Esophagus muscularis mucosa (tissue), 4 donors: ENCODE results near the gene TMEM14C. TPM values are rescaled to one million over a fixed set of nuclear protein-coding genes. Genes with fewer than 3 reads are reported as not detected.
"Not testable (repeated sequence)": the region's sequence is repeated elsewhere in the genome, so short reads cannot be mapped to it uniquely, and the experiment has no call there.

Experiments
- DNase-seq: peaks from one replicate; pipeline ENCODE4 v3.0.0-alpha.2; 2017; ENCODE audit errors: extremely low spot score
- H3K27ac ChIP-seq, 4 donors: fragments of 200-600 bp; sonication (generic); replicated peaks in 1 of 4; 1 replicate in 3 of 4; 2 replicates in 1 of 4; pipeline ENCODE4 v1.5.1; 2016 to 2019; ENCODE audit warnings: mild to moderate bottlenecking in 1 of 4
- H3K27me3 ChIP-seq, 4 donors: fragments of 200-600 bp; sonication (generic); one replicate each; pipeline versions ENCODE4 v1.5.1 to v1.6.0; 2016 to 2019
- H3K36me3 ChIP-seq, 4 donors: fragments of 200-600 bp; sonication (generic); one replicate each; pipeline ENCODE4 v1.5.1; 2016 to 2019
- H3K4me1 ChIP-seq, 4 donors: fragments of 200-600 bp; sonication (generic); one replicate each; pipeline ENCODE4 v1.5.1; 2016 to 2019
- H3K4me3 ChIP-seq, 4 donors: fragments of 200-600 bp; sonication (generic); 1 replicate in 2 of 4; 2 replicates in 2 of 4; pipeline ENCODE4 v1.5.1; 2016 to 2019; ENCODE audit warnings: mild to moderate bottlenecking in 4 of 4, moderate library complexity in 1 of 4
- H3K9me3 ChIP-seq, 4 donors: fragments of 200-600 bp; sonication (generic); 1 replicate in 3 of 4; 2 replicates in 1 of 4; pipeline ENCODE4 v1.5.1; 2016 to 2019
- EP300 ChIP-seq: sonication (generic); formaldehyde crosslinking; IDR thresholded peaks from one replicate; pipeline ENCODE4 v1.6.1; 2017; ENCODE audit warnings: antibody characterized with exemption
- POLR2A ChIP-seq: fragments of 450-650 bp; IDR thresholded peaks from one replicate; pipeline ENCODE4 v1.6.1; 2017; ENCODE audit warnings: antibody characterized with exemption, moderate library complexity, mild to moderate bottlenecking, low read depth
- POLR2AphosphoS5 ChIP-seq, 2 donors: sonication (generic); formaldehyde crosslinking; IDR thresholded peaks; one replicate each; pipeline ENCODE4 v1.6.1; 2017; ENCODE audit warnings: antibody characterized with exemption in 2 of 2
- WGBS: methylation state at CpG from one replicate; pipeline ENCODE4 v1.1.5; 2018; 5-methylcytosine and 5-hydroxymethylcytosine counted together
- intact Hi-C: fragments of 100-400 bp; cut with DNase I; formaldehyde crosslinking; loops from one replicate; pipeline ENCODE4 v1.15.1; 2023
- total RNA-seq, 4 donors: library from RNA; depleted of rRNA; stranded (reverse); fragments of >200 nt; gene quantifications; one replicate each; pipeline versions ENCODE4 v1.1.0 to v1.2.1, GENCODE V29; 2016
- TF ChIP-seq, protein P1 (sequence below), 3 experiments: fragments of 200-600 bp in 2 of 3; fragments of 450-650 bp in 1 of 3; sonication (generic) in 2 of 3; IDR thresholded peaks; one replicate each; pipeline ENCODE4 v1.5.1; 2017 to 2019; ENCODE audit warnings: antibody characterized with exemption in 3 of 3, mild to moderate bottlenecking in 2 of 3, moderate library complexity in 1 of 3

TMEM14C gene
- total RNA-seq, 4 donors from 2014 or later, result 91.1 to 147 (median 140) TPM

DNA sequence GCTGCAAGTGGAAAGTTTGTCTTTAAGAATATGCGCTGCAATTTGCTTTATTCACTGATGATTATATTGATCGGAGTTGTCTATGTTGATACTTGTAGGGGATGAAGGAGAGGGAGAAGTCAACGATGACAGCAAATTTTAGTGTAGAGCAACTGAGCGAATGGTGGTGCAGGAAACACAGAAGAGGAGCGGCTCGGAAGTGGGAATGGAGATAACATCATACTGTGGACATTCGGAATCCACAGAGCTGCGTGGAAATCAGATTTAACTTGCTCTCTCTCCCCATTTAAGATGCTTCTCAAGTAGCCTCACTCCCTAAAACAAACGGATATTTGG is 24.0 kb downstream of the TMEM14C start:
- no peaks in the 10 kb centered on the region for H3K9me3 ChIP-seq
- intact Hi-C loops, result loop anchor here (2.0 kb wide), 1 partner anchor 24 kb away; the partner anchor contains the start of gene TMEM14C
- peak overlapping the region; percentile 69 to 86 (median 70) for H3K4me3 ChIP-seq
- H3K36me3 ChIP-seq, result peaks cover 0 to 40% (median 24%) of the 10 kb centered on the region in 4 donors
- no peaks in the 10 kb centered on the region for H3K27me3 ChIP-seq
- WGBS, result 38% methylated on average over 9 of the region's 9 CpGs
- TF ChIP-seq, protein P1, sequence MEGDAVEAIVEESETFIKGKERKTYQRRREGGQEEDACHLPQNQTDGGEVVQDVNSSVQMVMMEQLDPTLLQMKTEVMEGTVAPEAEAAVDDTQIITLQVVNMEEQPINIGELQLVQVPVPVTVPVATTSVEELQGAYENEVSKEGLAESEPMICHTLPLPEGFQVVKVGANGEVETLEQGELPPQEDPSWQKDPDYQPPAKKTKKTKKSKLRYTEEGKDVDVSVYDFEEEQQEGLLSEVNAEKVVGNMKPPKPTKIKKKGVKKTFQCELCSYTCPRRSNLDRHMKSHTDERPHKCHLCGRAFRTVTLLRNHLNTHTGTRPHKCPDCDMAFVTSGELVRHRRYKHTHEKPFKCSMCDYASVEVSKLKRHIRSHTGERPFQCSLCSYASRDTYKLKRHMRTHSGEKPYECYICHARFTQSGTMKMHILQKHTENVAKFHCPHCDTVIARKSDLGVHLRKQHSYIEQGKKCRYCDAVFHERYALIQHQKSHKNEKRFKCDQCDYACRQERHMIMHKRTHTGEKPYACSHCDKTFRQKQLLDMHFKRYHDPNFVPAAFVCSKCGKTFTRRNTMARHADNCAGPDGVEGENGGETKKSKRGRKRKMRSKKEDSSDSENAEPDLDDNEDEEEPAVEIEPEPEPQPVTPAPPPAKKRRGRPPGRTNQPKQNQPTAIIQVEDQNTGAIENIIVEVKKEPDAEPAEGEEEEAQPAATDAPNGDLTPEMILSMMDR (IDR thresholded peaks at IDR 0.05), result no peak
- TF ChIP-seq POLR2AphosphoS5 (IDR thresholded peaks at IDR 0.05), result no peak
- TF ChIP-seq EP300, result no peak
- TF ChIP-seq POLR2A, result no peak
- peak overlapping the region; percentile 81 to 88 (median 83) for H3K27ac ChIP-seq
- peaks cover 29 to 41% (median 34%) of the 10 kb centered on the region in 4 donors for H3K4me1 ChIP-seq
- no peak for DNase-seq

DNA sequence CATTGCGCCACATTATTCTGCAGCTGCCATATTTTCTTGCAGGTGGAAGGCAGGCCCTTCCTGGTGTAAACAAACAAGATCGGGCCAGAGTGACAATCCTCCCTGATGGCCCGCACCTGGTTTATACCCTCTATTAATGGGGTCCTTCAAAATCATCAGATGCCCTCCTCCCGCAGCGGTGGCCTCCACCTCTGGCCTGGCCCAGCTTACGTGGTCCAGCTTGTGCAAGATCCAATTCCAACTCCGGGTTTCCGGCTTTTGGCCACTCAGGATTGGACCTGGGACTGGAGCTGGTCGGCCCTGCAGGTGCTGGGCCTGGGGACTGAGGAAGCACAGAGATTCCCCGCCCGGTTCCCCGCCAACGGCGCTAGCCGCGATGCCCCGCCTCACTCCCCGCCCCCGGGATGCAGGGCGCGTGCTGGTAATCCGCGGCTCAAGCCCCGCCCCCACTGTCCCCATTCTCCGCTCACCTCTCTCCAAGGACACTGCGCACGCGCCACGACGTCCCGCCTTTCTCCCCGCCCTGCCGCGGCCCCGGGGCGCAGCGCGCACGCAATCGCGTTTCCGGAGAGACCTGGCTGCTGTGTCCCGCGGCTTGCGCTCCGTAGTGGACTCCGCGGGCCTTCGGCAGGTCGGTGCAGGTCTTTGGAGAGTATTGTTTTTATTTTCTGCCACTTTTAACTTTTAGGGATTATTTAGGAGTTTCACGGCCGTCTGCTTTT is 24.5 kb downstream of the TMEM14C start, which contains the start of gene TMEM14B:
TMEM14B (plus strand) TSS at position 555 of the 722 bp plus-strand sequence. CDS start 1,441 bp downstream, outside the sequence.
- 1% methylated on average over 28 of the region's 52 CpGs for WGBS
- TF ChIP-seq EP300 (no peak), POLR2A (peak; percentile 52), POLR2AphosphoS5 (IDR thresholded peaks at IDR 0.05) (peak; percentile 96 to 98)
- TF ChIP-seq, protein P1 (IDR thresholded peaks at IDR 0.05), result no peak
- intact Hi-C loops, result loop anchor here (2.0 kb wide), 1 partner anchor 25 kb away; the partner anchor contains the start of gene TMEM14C
- Histone ChIP-seq H3K36me3 (peaks cover under 1 to 40% (median 25%) of the 10 kb centered on the region in 4 donors), H3K4me3 (peak within 1 kb of the TSS; percentile 69 to 86 (median 70)), H3K9me3 (no peaks in the 10 kb centered on the region), H3K27ac (peak within 1 kb of the TSS; percentile 81 to 88 (median 83)), H3K4me1 (peaks cover 29 to 41% (median 34%) of the 10 kb centered on the region in 4 donors), H3K27me3 (no peaks in the 10 kb centered on the region)
- DNase-seq, result peak; percentile 100

DNA sequence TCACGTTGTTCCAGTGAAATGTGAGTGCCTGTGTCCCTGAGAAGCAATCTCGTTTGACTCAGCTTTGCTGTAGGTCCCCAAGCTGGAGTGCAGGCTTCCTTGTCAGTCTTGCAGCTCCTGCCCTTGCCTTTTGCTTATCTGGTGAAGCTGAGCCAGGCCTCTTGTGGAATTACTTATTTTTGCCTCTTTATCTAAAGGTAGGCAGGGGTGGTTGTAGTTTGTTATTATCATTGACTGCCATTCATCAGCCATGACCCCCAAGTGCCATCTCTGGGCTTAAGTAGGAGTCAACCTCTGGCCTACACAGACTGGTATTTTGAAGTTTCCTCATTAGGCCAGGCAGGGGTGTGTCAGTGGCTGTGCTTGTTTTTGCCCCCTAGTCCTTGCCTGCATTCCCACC is 26.9 kb downstream of the TMEM14C start:
- Histone ChIP-seq H3K4me3 (no peak overlapping the region), H3K9me3 (no peaks in the 10 kb centered on the region), H3K4me1 (peaks cover 29 to 41% (median 34%) of the 10 kb centered on the region in 4 donors), H3K27me3 (no peaks in the 10 kb centered on the region), H3K36me3 (peaks cover 10 to 52% (median 46%) of the 10 kb centered on the region in 4 donors), H3K27ac (no peak overlapping the region)
- intact Hi-C loops, result loop anchor here (2.0 kb wide), 1 partner anchor 55 kb away; the partner anchor contains the start of genes C6orf52 and PAK1IP1
- TF ChIP-seq EP300 (no peak), POLR2AphosphoS5 (IDR thresholded peaks at IDR 0.05) (no peak), POLR2A (no peak)
- TF ChIP-seq, protein P1 (IDR thresholded peaks at IDR 0.05), result no peak
- WGBS, result 39% methylated on average over 2 of the region's 2 CpGs
- DNase-seq, result no peak

DNA sequence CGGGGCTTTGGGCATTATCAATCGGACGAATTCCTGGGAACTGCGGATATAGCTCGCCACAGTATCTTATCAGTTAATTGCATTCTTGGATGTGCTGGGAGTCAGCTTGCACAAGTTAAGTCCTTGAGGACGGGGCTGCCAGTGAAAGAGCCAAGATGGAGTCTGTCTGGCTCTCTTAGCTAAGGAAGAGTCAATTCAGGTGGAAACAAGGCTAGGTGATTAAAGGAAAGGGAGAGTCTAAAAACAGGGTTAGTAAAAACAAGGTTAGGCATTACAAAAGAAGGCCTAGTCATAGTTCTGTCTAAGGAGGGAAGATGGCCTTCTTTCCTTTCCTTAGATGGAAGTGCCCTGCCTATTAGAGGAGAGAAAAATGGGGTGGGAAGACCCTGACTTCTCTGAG is 27.7 kb downstream of the TMEM14C start:
- Histone ChIP-seq H3K4me1 (peaks cover 29 to 41% (median 34%) of the 10 kb centered on the region in 4 donors), H3K36me3 (peaks cover 18 to 60% (median 52%) of the 10 kb centered on the region in 4 donors)
- H3K27me3 ChIP-seq, H3K9me3 ChIP-seq, H3K27ac ChIP-seq, DNase-seq, H3K4me3 ChIP-seq, intact Hi-C loops: not testable (repeated sequence)
- 77% methylated on average over 6 of the region's 6 CpGs for WGBS

DNA sequence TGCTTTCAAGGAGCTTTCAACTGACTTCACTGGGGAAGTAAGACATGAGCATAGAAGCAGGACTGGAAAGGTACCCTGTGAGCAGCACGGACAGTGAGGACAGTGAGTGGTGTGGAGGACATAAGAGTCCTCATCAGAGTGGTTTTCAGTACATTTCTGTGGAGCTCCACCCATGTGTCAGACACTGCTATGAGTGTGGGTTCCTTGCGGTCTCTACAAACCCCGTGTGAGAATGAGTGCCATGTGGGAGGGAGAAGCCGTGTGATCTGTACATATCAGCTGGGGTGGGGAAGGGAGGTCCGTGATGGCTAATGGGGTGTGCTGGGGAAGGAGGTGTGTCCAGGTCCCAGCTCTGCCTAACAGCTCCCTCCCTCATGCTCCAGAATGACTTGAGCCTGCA is 28.9 kb downstream of the TMEM14C start:
- 80% methylated on average over 5 of the region's 5 CpGs for WGBS
- H3K9me3 ChIP-seq, H3K27me3 ChIP-seq, intact Hi-C loops, H3K4me3 ChIP-seq, H3K27ac ChIP-seq, DNase-seq: not testable (repeated sequence)
- peaks cover 21 to 70% (median 61%) of the 10 kb centered on the region in 4 donors for H3K36me3 ChIP-seq
- peaks cover 28 to 37% (median 32%) of the 10 kb centered on the region in 4 donors for H3K4me1 ChIP-seq
